ENCODE data around the gene TTF2. TPM values are rescaled to one million over a fixed set of nuclear protein-coding genes. Genes with fewer than 3 reads are reported as not detected.
A peak's percentile ranks its signal among the peaks of the same experiment; 100 is the strongest.

TTF2 gene
- polyA plus RNA-seq, 3 donors from 2014 or later: 0.29 to 10.8 (median 2.8) TPM

GRCh38 chr1:117058810-117059209 lies 1.3 kb upstream of the TTF2 start:
- Mint-ChIP-seq H3K27me3 (ENCODE audit: low read depth in 3 of 3) (peaks cover 0 to 3% (median 2%) of the 10 kb centered on the region in 3 donors), H3K4me3 (peak overlapping the region in 1 of 5 donors; percentile 54), H3K36me3 (peaks cover 0 to 2% (median 0%) of the 10 kb centered on the region in 3 donors), H3K27ac (no peak overlapping the region), H3K9me3 (no peaks in the 10 kb centered on the region), H3K4me1 (peaks cover 17 to 23% of the 10 kb centered on the region in 2 donors)
- DNase-seq: no peak

DNA sequence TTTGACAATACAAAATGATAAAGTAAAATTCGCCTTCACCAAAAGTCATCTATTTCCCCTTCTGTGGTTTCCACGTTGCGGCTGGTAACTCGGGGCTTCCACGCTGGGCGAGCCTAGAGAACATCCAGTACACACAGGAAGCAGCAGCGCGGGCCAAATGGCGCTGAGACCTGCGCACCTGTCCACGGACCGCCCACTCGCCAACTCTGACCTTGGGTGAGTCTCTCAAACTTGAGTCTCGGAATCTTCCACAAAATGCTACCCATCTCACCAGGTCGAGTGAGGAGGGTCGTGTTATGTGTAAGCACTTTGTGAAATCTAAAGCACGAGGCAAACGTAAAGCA lies 820 bp upstream of the TTF2 start:
- Mint-ChIP-seq H3K27me3 (ENCODE audit: low read depth in 3 of 3) (peaks cover 0 to 3% (median 2%) of the 10 kb centered on the region in 3 donors), H3K27ac (no peak overlapping the region), H3K9me3 (no peaks in the 10 kb centered on the region), H3K4me1 (peaks cover 17 to 23% of the 10 kb centered on the region in 2 donors), H3K36me3 (peaks cover 0 to 5% (median 0%) of the 10 kb centered on the region in 3 donors), H3K4me3 (no peak overlapping the region)
- DNase-seq: peak; percentile 61 to 68 (median 67)

- Mint-ChIP-seq H3K27me3 (ENCODE audit: low read depth in 3 of 3) (peaks cover 0 to 3% (median 2%) of the 10 kb centered on the region in 3 donors), H3K4me1 (peaks cover 17 to 23% of the 10 kb centered on the region in 2 donors), H3K27ac (peak overlapping the region in 2 of 6 donors; percentile 40 to 79), H3K9me3 (no peaks in the 10 kb centered on the region), H3K36me3 (peaks cover 0 to 7% (median 6%) of the 10 kb centered on the region in 3 donors), H3K4me3 (no peak overlapping the region)
- no peak for DNase-seq
These were observed 553 bp downstream of the TTF2 start for GRCh38 chr1:117060441-117061317.

DNA sequence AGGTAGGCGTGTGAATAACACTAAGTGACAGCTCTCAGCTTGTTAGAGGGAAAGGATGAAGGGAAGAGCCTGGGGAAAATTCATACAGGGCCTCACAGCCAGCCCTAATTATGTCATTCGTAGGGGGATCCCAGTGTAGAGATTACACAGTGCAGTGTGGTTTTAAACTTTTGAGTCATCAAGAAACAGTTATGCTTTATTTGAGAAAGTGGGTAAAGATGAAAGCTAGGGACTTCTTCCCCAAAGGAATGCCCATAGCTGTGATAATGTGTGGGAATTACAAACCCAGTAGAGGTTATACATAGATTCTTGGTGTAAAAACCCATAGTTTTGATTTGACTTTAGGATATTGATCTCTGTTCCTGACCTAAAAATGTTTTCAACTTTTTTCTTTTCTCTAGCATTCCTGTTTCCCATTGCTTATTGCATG lies 1.9 kb downstream of the TTF2 start:
- H3K4me1 Mint-ChIP-seq: peaks cover 17 to 23% of the 10 kb centered on the region in 2 donors

DNA sequence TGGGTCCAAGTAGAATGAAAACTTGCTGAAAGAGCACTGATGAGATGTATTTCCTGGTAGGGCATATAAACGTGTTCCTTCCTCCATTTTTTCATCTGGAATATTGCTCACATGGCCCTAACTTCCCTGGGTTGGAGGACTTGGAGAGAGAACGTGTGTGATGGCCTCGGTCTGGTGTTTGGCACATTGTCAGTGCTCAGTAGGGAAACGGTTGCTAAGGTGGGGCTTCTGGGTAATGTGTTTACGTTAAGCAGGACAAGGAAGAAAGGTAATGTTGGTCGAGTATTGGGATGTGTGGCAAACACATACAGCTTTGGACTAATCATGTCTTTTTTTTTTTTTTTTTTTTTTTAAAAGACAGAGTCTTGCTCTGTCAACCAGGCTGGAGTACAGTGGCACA lies 6.2 kb downstream of the TTF2 start:
- Mint-ChIP-seq H3K27me3 (ENCODE audit: low read depth in 3 of 3) (peaks cover 0 to 2% (median 0%) of the 10 kb centered on the region in 3 donors), H3K36me3 (peaks cover 0 to 10% (median 10%) of the 10 kb centered on the region in 3 donors), H3K9me3 (no peaks in the 10 kb centered on the region), H3K4me1 (peaks cover under 1 to 2% of the 10 kb centered on the region in 2 donors), H3K4me3 (no peak overlapping the region), H3K27ac (no peak overlapping the region)
- no peak for DNase-seq

More for the DNA sequence above, 1.9 kb downstream of the TTF2 start:
- no peak for DNase-seq
- Mint-ChIP-seq H3K27ac (peak overlapping the region in 2 of 6 donors; percentile 22 to 37), H3K4me3 (no peak overlapping the region), H3K9me3 (no peaks in the 10 kb centered on the region), H3K27me3 (ENCODE audit: low read depth in 3 of 3) (peaks cover 0 to 3% (median 2%) of the 10 kb centered on the region in 3 donors), H3K36me3 (peaks cover 0 to 10% (median 10%) of the 10 kb centered on the region in 3 donors)

- peaks cover 0 to 2% (median 0%) of the 10 kb centered on the region in 3 donors for H3K27me3 Mint-ChIP-seq (ENCODE audit: low read depth in 3 of 3)
- peak in 2 of 3 donors; percentile 22 to 42 for DNase-seq
- peaks cover 0 to 10% (median 10%) of the 10 kb centered on the region in 3 donors for H3K36me3 Mint-ChIP-seq
- no peak overlapping the region for H3K4me3 Mint-ChIP-seq
- no peak overlapping the region for H3K27ac Mint-ChIP-seq
- H3K4me1 Mint-ChIP-seq: no peaks in the 10 kb centered on the region
- no peaks in the 10 kb centered on the region for H3K9me3 Mint-ChIP-seq
These were observed 7.6 kb downstream of the TTF2 start for GRCh38 chr1:117067533-117068370.

DNA sequence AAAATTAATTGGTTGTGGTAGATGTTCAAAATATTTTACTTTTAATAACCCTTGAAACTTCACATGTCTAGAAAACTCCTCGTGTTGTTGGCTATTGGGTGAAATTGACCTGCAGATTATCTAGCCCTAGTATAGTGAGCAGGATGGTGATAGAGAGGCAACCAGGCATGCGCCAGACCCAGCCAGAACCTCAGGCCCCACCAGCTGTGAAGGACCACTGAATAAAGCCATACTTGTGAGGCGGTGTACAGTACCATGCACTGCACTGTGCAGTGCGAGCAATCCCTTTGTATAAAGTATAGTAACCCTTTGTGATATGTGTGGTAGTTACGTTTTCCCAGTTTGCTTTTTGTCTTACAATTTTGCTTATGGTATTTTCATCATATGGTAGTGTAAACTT lies 8.5 kb downstream of the TTF2 start:
- Mint-ChIP-seq H3K36me3 (peaks cover 0 to 10% (median 10%) of the 10 kb centered on the region in 3 donors), H3K27me3 (ENCODE audit: low read depth in 3 of 3) (peaks cover 0 to 2% (median 0%) of the 10 kb centered on the region in 3 donors), H3K4me3 (no peak overlapping the region), H3K27ac (peak overlapping the region in 1 of 6 donors; percentile 21), H3K9me3 (no peaks in the 10 kb centered on the region), H3K4me1 (no peaks in the 10 kb centered on the region)
- no peak for DNase-seq

GRCh38 chr1:117069220-117069844 lies 9.2 kb downstream of the TTF2 start:
- Mint-ChIP-seq H3K9me3 (no peaks in the 10 kb centered on the region), H3K4me1 (no peaks in the 10 kb centered on the region), H3K4me3 (no peak overlapping the region), H3K27me3 (ENCODE audit: low read depth in 3 of 3) (peaks cover 0 to 2% (median 0%) of the 10 kb centered on the region in 3 donors), H3K36me3 (peaks cover 0 to 10% (median 5%) of the 10 kb centered on the region in 3 donors), H3K27ac (no peak overlapping the region)
- DNase-seq: no peak

DNA sequence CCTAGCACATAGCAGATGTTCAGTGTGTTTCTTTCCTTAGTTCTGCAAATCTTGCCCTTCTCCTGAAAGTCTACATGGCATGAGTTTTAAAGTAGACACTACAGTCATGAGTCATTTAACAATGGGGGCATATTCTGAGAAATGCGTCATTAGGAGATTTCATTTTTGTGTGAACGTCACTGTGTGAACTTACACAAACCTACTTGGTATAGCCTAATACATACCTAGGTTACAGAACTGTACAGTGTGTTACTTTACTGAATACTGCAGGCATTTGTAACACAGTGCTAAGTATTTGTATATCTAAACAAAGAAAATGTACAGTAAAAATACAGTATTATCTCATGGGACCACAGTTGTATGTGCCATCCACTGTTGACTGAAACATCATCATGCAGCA lies 10.0 kb downstream of the TTF2 start:
- Mint-ChIP-seq H3K36me3 (peaks cover 5 to 12% (median 10%) of the 10 kb centered on the region in 3 donors), H3K4me3 (no peak overlapping the region), H3K9me3 (no peaks in the 10 kb centered on the region), H3K27me3 (ENCODE audit: low read depth in 3 of 3) (peaks cover 0 to 2% (median 0%) of the 10 kb centered on the region in 3 donors), H3K27ac (no peak overlapping the region), H3K4me1 (no peaks in the 10 kb centered on the region)
- no peak for DNase-seq

GRCh38 chr1:117076648-117077047 lies 16.5 kb downstream of the TTF2 start:
- Mint-ChIP-seq H3K4me1 (no peaks in the 10 kb centered on the region), H3K9me3 (no peaks in the 10 kb centered on the region), H3K27ac (peak overlapping the region in 1 of 6 donors; percentile 38), H3K36me3 (peaks cover 27 to 47% (median 27%) of the 10 kb centered on the region in 3 donors), H3K4me3 (no peak overlapping the region), H3K27me3 (ENCODE audit: low read depth in 3 of 3) (no peaks in the 10 kb centered on the region)
- DNase-seq: no peak

GRCh38 chr1:117077267-117077666 lies 17.1 kb downstream of the TTF2 start:
- H3K4me1 Mint-ChIP-seq: no peaks in the 10 kb centered on the region
- H3K27me3 Mint-ChIP-seq (ENCODE audit: low read depth in 3 of 3): no peaks in the 10 kb centered on the region
- H3K27ac Mint-ChIP-seq: no peak overlapping the region
- H3K36me3 Mint-ChIP-seq: peaks cover 28 to 51% (median 29%) of the 10 kb centered on the region in 3 donors
- no peak overlapping the region for H3K4me3 Mint-ChIP-seq
- H3K9me3 Mint-ChIP-seq: no peaks in the 10 kb centered on the region
- no peak for DNase-seq

GRCh38 chr1:117079737-117080136 lies 19.6 kb downstream of the TTF2 start:
- no peak for DNase-seq
- Mint-ChIP-seq H3K4me1 (no peaks in the 10 kb centered on the region), H3K9me3 (no peaks in the 10 kb centered on the region), H3K4me3 (no peak overlapping the region), H3K27me3 (ENCODE audit: low read depth in 3 of 3) (peaks cover 0 to 2% (median 0%) of the 10 kb centered on the region in 3 donors), H3K27ac (no peak overlapping the region), H3K36me3 (peaks cover 26 to 60% (median 32%) of the 10 kb centered on the region in 3 donors)

GRCh38 chr1:117084231-117084630 lies 24.1 kb downstream of the TTF2 start:
- no peak for DNase-seq
- H3K4me1 Mint-ChIP-seq: no peaks in the 10 kb centered on the region
- no peak overlapping the region for H3K27ac Mint-ChIP-seq
- no peaks in the 10 kb centered on the region for H3K9me3 Mint-ChIP-seq
- peaks cover 9 to 34% (median 24%) of the 10 kb centered on the region in 3 donors for H3K36me3 Mint-ChIP-seq
- no peak overlapping the region for H3K4me3 Mint-ChIP-seq
- H3K27me3 Mint-ChIP-seq (ENCODE audit: low read depth in 3 of 3): peaks cover 0 to 2% (median 0%) of the 10 kb centered on the region in 3 donors
